ENCODE data around the gene SYCP2L.
"Not testable (repeated sequence)": the region's sequence is repeated elsewhere in the genome, so short reads cannot be mapped to it uniquely, and the experiment has no call there.

GRCh38 chr6:10919520-10919919, 32.7 kb downstream of the SYCP2L start:
- not testable (repeated sequence) for TF ChIP-seq CTCF (IDR thresholded peaks at IDR 0.05 in 2 of 3, conservative IDR thresholded peaks at IDR 0.05 in 1 of 3; ENCODE audit: borderline replicate concordance in 1 of 3, insufficient read depth in 1 of 3, low read depth in 2 of 3, low read length in 2 of 3); POLR2A (IDR thresholded peaks at IDR 0.05; ENCODE audit: borderline replicate concordance, extremely low read depth, insufficient read depth, insufficient read length); POLR2AphosphoS5 (IDR thresholded peaks at IDR 0.05; ENCODE audit: low read depth, low read length); SIN3A (IDR thresholded peaks at IDR 0.05; ENCODE audit: low read depth); JUND (IDR thresholded peaks at IDR 0.05); ZFX (IDR thresholded peaks at IDR 0.05); ZNF274 (IDR thresholded peaks at IDR 0.05; ENCODE audit: low read depth, low read length); EZH2phosphoT487 (IDR thresholded peaks at IDR 0.05; ENCODE audit: borderline replicate concordance); EZH2 (IDR thresholded peaks at IDR 0.05); YY1 (IDR thresholded peaks at IDR 0.05; ENCODE audit: extremely low read depth, insufficient replicate concordance, low read depth, low read length); EGR1 (IDR thresholded peaks at IDR 0.05; ENCODE audit: low read depth)
- TF ChIP-seq, protein P1, sequence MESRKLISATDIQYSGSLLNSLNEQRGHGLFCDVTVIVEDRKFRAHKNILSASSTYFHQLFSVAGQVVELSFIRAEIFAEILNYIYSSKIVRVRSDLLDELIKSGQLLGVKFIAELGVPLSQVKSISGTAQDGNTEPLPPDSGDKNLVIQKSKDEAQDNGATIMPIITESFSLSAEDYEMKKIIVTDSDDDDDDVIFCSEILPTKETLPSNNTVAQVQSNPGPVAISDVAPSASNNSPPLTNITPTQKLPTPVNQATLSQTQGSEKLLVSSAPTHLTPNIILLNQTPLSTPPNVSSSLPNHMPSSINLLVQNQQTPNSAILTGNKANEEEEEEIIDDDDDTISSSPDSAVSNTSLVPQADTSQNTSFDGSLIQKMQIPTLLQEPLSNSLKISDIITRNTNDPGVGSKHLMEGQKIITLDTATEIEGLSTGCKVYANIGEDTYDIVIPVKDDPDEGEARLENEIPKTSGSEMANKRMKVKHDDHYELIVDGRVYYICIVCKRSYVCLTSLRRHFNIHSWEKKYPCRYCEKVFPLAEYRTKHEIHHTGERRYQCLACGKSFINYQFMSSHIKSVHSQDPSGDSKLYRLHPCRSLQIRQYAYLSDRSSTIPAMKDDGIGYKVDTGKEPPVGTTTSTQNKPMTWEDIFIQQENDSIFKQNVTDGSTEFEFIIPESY (IDR thresholded peaks at IDR 0.05; ENCODE audit: extremely low read depth, insufficient replicate concordance, low read length), result not testable (repeated sequence)
- TF ChIP-seq, protein P2, sequence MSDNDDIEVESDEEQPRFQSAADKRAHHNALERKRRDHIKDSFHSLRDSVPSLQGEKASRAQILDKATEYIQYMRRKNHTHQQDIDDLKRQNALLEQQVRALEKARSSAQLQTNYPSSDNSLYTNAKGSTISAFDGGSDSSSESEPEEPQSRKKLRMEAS (IDR thresholded peaks at IDR 0.05), result not testable (repeated sequence)
- TF ChIP-seq, protein P3, sequence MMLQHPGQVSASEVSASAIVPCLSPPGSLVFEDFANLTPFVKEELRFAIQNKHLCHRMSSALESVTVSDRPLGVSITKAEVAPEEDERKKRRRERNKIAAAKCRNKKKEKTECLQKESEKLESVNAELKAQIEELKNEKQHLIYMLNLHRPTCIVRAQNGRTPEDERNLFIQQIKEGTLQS (IDR thresholded peaks at IDR 0.05), result not testable (repeated sequence)
